ENCODE measurements around the gene AKIP1.

Gene AKIP1

DNA sequence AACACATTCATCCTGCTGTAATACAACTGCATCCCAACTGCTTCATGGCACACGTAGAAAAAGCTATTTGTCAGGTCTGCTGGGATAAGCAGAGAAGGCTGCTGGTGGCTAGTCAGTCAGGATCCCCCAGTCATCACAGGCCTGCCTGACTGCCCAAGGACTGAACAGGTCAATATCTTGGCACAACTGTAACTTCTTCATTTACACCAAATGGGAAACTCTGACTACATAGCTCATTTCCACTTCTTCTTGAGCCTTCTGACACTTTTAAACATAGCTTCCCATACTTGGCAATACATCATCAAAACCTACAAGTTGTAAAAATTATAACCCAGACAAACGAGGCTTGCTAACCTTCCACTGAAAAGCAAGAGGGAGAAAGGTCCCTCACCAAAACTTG, 50.4 kb downstream of the AKIP1 start:
- no peak for DNase-seq

DNA sequence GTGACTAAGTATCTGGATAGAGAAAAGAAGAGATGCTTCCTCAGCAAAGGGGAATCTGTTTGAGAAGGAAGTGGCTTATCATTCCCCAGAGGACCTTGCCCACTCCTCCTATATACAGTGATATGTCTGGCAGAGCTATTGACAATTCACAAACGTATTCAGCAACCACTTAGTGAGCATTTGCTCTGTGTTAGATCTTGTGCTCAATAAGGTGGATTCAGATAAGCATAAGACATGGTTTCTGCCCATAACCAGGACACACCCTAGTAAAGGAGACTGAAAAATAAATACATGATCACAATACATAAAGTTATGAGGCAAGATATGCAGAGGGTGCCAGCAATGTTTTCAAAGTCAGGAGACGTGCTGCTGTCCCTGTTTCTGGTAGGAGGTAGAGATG, 51.9 kb downstream of the AKIP1 start:
- DNase-seq: peak; percentile 87

DNA sequence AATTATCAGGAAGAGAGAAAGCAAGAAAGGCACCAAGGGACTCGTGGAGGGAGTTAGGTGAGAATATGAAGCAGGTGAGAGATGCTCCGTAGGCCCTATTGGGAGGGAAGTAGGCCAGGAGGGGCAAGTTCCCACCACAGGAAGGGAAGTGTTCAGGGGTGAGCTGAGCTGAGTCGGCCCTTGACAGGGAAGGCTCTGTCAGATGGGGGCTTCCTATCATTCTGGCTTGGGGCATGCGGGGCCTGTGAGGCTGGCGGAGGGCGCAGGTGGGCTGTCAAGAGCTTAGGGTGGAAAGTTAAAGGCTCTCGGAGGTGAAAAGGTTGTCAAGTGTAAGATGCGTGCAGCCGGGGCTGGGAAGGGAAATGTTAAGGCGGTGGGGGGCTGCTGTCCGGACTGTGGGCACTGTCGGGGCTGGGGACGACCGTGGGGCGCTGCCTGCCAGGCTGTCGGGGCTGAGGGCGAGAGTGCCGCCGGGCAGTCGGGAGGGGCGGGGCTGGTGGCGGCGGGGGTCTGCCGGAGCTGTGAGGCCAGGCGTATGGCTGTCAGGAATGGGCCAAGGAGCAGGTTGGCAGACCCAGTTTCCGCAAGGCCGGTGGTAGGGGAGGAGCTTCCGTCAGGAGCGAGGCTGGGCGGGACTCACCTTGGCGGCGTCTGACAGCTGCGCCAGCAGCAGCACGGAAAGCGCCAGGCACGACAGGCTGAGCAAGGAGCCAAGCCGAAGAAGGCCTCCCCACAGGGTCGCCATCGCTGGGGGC, 52.8 kb downstream of the AKIP1 start:
- DNase-seq: peak; percentile 91

DNA sequence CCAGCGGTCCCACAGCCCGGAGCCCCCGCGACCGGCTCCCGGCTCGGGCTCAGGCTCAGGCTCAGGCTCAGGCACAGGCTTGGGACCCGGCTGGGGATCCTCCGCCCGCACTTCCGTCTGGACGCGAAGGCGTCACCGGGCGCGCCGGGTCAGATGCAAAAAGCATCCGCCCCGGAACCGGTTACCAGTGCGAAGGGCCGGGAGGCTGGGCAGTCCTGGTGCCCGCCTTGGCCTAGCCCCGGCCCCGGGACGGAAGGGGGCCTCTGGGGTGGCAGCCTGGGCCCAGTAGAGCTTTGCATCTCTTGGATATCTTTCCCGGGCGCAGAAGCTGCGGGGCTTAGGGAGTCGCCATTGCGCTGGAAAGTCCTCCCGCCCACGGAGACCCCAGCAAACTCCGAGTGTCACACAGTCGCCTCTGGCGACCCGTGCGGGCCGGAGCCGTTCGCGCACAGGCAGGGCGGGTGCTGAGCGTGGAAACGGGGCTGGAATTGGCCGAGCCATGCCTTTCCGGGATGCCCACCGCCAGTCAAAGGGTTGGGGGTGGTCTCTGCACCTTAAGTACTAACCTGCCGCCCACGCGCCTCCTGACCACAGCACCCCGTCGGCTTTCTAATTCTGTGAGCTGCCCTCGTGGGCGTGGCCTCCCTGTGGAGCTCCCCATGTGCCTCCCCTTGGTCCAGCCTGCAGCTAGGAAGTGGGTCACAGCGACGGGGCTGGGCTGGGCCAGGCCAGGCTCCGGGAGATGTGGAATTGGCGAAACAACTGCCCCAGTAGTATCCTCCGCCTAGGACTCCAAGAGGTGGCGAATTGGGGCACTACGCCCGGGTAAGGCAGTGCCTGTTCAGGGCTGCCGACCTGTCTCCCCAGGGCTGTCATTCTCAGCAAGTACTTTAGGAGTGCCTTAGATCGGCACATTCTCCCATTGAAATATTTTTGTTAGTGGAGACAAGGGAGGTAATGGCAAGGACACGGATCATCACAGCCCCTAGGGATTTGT, 53.6 kb downstream of the AKIP1 start, which contains the start of gene TMEM9B:
TMEM9B (minus strand) TSS at position 119 of the 997 bp plus-strand sequence. CDS start 129 bp downstream, outside the sequence.
- peak; percentile 96 for DNase-seq

DNA sequence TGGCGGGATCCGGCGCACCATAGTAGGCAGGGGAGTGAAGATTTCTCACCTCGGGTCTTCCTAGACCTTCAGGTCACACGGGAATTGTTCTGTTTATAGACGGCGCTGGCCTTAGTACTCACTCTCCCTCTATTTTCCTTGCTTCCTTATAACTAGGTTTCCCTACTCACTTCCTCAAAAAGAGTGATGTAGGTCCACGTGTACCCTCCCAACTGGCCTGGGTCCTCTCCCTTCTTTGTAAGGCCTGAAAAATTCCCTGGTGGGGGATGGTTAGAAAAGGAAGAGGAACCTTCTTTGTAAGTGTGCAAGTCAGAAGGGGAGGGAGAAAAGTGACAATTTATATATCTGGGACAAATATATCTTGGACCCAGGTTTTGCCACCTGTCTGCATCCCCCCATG, 56.2 kb downstream of the AKIP1 start:
- DNase-seq: no peak

All from hematopoietic multipotent progenitor cell treated with erythropoietin and hydrocortisone succinate and interleukin-3 and kit ligand, for 4 days (in vitro differentiated cells).